Inflammatory macrophage treated with lipopolysaccharide for 1 hour (primary cell): ENCODE results near the gene LAMB2.

Source experiments
- DNase-seq, 2 donors: peaks; one replicate each; pipeline ENCODE4 v3.0.0-alpha.2; 2020 to 2022

Gene LAMB2

GRCh38 chr3:49132437-49133225, at the start of gene LAMB2:
LAMB2 (minus strand) TSS chr3:49133050; CDS start chr3:49132867, 183 bp downstream.
- no peak for DNase-seq

GRCh38 chr3:49181351-49181750, 48.5 kb upstream of the LAMB2 start:
- no peak for DNase-seq

GRCh38 chr3:49180116-49180515, 47.3 kb upstream of the LAMB2 start:
- no peak for DNase-seq

- DNase-seq = no peak
Measured at GRCh38 chr3:49177073-49177472, 44.2 kb upstream of the LAMB2 start.

GRCh38 chr3:49175530-49175929, 42.7 kb upstream of the LAMB2 start:
- no peak for DNase-seq

- DNase-seq = no peak
Measured at GRCh38 chr3:49174397-49174985, 41.6 kb upstream of the LAMB2 start.

GRCh38 chr3:49173792-49174170, 40.9 kb upstream of the LAMB2 start:
- no peak for DNase-seq

GRCh38 chr3:49173116-49173791, 40.4 kb upstream of the LAMB2 start:
- no peak for DNase-seq

- DNase-seq = no peak
Measured at GRCh38 chr3:49172551-49173041, 39.7 kb upstream of the LAMB2 start.

GRCh38 chr3:49171775-49172500, 39.1 kb upstream of the LAMB2 start:
- DNase-seq = no peak

GRCh38 chr3:49171119-49171774, 38.4 kb upstream of the LAMB2 start, which contains the start of gene KLHDC8B:
KLHDC8B (plus strand) TSS chr3:49171598; CDS start chr3:49172770, 1,172 bp downstream.
- peak; percentile 58 to 86 for DNase-seq

- no peak for DNase-seq
Measured at GRCh38 chr3:49170744-49171118, 37.9 kb upstream of the LAMB2 start.

- no peak for DNase-seq
Measured at GRCh38 chr3:49166752-49167556, 34.1 kb upstream of the LAMB2 start.

GRCh38 chr3:49165771-49166751, 33.2 kb upstream of the LAMB2 start, which contains the start of gene CCDC71:
CCDC71 (minus strand) TSS chr3:49166331; CDS start chr3:49164208, 2,123 bp downstream.
- peak; percentile 67 to 80 for DNase-seq

GRCh38 chr3:49164983-49165720, 32.3 kb upstream of the LAMB2 start:
- DNase-seq = no peak

- DNase-seq = no peak
Measured at GRCh38 chr3:49163609-49164008, 30.8 kb upstream of the LAMB2 start.

GRCh38 chr3:49162751-49163419, 30.0 kb upstream of the LAMB2 start:
- DNase-seq = no peak

GRCh38 chr3:49161808-49162530, 29.1 kb upstream of the LAMB2 start:
- peak in 1 of 2 donors; percentile 10 for DNase-seq
